Tibial nerve (tissue), 3 donors: Measurements from ENCODE around the gene GLUD2.

Experiments used
- POLR2A ChIP-seq, 2 donors: fragments of 450-650 bp; IDR thresholded peaks; one replicate each; pipeline ENCODE4 v1.6.1; 2017; ENCODE audit warnings: antibody characterized with exemption in 2 of 2, mild to moderate bottlenecking in 2 of 2, moderate library complexity in 2 of 2
- TF ChIP-seq, protein P1 (sequence below), 5 experiments: fragments of 200-600 bp in 3 of 5; fragments of 450-650 bp in 2 of 5; sonication (generic) in 3 of 5; IDR thresholded peaks; one replicate each; pipeline ENCODE4 v1.5.1; 2016 to 2019; ENCODE audit warnings: antibody characterized with exemption in 5 of 5, mild to moderate bottlenecking in 3 of 5, moderate library complexity in 2 of 5

DNA sequence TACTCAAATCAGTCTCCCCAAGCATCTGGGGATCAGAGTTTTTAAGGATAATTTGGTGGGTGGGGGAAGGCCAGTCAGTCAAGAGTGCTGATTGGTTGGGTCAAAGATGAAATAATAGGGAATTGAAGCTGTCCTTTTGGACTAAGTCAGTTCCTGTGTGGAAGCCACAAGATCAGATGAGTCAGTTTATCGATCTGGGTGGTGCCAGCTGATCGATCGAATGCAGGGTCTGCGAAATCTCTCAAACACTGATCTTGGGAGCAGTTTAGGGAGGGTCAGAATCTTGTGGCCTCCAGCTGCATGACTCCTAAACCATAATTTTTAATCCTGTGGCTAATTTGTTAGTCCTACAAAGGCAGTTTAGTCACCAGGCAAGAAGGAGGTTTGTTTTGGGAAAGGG, 17.3 kb upstream of the GLUD2 start:
- TF ChIP-seq, protein P1, sequence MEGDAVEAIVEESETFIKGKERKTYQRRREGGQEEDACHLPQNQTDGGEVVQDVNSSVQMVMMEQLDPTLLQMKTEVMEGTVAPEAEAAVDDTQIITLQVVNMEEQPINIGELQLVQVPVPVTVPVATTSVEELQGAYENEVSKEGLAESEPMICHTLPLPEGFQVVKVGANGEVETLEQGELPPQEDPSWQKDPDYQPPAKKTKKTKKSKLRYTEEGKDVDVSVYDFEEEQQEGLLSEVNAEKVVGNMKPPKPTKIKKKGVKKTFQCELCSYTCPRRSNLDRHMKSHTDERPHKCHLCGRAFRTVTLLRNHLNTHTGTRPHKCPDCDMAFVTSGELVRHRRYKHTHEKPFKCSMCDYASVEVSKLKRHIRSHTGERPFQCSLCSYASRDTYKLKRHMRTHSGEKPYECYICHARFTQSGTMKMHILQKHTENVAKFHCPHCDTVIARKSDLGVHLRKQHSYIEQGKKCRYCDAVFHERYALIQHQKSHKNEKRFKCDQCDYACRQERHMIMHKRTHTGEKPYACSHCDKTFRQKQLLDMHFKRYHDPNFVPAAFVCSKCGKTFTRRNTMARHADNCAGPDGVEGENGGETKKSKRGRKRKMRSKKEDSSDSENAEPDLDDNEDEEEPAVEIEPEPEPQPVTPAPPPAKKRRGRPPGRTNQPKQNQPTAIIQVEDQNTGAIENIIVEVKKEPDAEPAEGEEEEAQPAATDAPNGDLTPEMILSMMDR (IDR thresholded peaks at IDR 0.05) = no peak
- no peak for TF ChIP-seq POLR2A (IDR thresholded peaks at IDR 0.05)
